Measurements from ENCODE around the gene CERS5.

CERS5 gene

DNA sequence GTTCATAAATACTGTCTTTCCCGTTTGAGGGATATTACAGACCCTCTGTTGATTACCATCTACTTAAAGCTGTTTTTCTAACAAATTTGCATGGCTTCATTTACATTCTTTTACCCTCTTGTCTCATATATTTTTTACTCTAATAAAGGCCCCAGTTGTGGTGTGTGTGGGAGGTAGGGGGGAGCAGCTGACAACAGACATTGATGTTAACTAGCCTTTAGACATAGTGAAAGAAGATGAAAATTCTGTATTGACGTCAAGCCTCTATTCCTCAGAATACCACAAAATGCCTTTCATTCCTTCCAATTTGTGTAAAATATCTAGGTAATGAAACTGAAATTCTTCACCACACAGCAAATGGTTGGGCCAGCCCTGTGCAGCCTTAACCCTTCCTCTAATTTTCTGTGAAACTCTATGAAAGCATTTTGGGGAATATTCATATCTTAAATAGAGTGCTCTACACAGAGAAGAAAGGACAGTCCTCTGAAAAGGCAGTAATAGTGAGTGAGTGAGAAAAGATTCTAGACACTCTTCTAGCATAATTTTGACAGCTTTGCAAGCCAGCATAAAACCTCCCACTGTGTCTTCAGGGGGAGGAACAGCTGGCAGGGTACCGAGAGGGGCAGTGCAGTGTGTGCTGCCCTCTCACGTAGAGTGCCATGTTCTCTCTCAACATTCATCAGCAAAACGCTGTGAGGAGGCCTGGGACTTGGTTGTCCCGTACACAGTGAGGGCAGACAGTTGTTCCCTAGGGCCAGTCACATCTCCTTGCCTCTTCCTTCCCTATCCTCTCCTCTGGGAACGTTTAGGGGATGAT is 20.1 kb upstream of the CERS5 start:
- H3K4me3 ChIP-seq (ENCODE audit: low read depth, low read length), result no peak overlapping the region
- TF ChIP-seq, protein P1, sequence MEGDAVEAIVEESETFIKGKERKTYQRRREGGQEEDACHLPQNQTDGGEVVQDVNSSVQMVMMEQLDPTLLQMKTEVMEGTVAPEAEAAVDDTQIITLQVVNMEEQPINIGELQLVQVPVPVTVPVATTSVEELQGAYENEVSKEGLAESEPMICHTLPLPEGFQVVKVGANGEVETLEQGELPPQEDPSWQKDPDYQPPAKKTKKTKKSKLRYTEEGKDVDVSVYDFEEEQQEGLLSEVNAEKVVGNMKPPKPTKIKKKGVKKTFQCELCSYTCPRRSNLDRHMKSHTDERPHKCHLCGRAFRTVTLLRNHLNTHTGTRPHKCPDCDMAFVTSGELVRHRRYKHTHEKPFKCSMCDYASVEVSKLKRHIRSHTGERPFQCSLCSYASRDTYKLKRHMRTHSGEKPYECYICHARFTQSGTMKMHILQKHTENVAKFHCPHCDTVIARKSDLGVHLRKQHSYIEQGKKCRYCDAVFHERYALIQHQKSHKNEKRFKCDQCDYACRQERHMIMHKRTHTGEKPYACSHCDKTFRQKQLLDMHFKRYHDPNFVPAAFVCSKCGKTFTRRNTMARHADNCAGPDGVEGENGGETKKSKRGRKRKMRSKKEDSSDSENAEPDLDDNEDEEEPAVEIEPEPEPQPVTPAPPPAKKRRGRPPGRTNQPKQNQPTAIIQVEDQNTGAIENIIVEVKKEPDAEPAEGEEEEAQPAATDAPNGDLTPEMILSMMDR (IDR thresholded peaks at IDR 0.05; ENCODE audit: low read depth, low read length), result no peak

DNA sequence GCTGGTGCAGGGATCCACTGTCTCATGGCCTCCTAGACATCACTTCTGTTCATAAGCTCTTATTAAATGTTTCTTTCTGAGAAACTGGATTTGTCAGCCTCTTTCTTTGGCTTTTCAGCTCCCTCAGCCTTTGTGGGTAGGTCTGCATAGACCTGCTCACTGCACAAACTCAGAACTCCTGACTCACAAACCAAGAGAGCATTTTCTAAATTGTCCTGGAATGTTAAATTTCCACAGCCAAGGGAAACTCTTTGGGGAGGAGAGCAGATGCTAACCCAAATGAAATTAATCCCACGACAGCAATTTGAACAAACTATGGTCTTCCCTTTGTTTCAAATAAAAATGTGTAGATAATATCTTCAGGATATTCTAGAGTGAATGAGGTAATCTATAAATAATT is 19.5 kb upstream of the CERS5 start:
- TF ChIP-seq, protein P1 (IDR thresholded peaks at IDR 0.05; ENCODE audit: low read depth, low read length), result no peak
- no peak overlapping the region for H3K4me3 ChIP-seq (ENCODE audit: low read depth, low read length)

DNA sequence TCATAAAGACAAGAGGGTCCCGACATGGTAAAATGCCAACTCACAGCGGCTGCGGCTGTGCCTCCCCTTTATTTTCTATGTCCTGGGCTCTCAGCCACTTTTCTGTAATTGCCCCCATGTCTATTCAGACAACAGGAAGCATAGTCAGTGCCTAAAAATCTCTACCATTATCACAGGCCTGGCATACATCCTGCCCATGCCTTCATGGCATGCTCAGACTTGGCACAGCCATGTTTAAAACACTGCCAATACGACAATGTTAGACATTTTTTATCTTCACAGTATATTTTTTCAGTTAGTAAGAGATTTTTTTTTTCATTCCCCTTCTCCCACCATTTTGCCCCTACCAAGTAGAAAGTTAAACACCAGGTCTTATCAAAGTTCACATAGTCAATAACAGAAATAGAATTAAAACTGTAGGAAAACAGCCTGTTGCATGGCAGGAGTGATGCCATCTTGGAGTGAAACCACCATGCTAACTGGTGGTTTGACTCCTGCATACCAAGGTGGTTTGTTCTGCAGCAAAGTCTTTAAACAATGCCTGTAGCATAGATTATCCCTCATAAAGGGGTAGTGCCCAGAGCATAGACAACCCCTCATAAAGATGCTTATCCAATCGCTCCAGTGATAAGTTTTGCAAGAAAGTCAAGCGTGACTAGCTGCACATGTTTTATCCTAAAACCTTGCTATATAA is 18.9 kb upstream of the CERS5 start:
- TF ChIP-seq, protein P1 (IDR thresholded peaks at IDR 0.05; ENCODE audit: low read depth, low read length), result no peak
- no peak overlapping the region for H3K4me3 ChIP-seq (ENCODE audit: low read depth, low read length)

DNA sequence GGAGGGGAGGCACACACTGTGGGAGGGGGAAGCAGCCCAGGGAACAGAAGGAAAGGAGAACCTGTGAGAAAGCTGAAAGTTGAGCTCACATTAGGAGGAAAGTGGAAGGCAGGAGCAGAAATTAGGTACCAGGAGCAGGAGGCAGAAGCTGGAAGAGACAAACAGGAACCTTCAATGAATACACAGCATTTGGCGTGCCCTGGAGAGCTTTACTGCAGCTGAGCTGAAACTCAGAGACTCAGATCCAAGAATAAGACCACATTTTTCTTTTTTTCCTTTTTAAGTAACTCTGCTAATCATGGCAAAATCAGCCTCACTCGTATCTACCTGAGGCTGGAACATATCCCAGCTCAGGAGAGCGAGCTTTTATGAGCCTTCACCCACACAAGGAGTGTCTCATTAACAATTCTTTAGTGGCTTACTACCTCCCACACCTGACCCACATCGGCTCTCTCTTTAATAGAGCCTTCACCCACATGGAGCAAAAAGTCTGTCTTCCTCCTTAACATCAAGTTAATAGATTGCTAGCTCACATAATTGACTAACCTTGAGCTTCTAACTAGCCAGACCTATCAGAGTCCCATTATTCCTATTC is 18.2 kb upstream of the CERS5 start:
- no peak overlapping the region for H3K4me3 ChIP-seq (ENCODE audit: low read depth, low read length)
- TF ChIP-seq, protein P1 (IDR thresholded peaks at IDR 0.05; ENCODE audit: low read depth, low read length), result no peak

DNA sequence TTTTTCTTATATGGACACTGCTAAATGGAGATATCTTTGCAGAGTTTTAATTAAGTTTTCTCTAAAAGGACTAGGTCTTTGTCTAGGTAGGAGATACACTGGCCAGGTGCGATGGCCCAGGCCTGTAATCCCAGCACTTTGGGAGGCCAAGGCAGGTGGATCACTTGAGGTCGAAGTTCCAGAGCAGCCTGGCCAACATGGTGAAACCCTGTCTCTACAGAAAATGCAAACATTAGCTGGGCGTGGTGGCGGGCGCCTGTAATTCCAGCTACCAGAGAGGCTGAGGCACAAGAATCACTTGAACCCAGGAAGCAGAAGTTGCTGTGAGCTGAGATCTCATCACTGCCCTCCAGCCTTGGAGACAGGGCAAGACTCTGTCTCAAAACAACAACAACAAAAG is 17.1 kb upstream of the CERS5 start:
- no peak overlapping the region for H3K4me3 ChIP-seq (ENCODE audit: low read depth, low read length)
- TF ChIP-seq, protein P1 (IDR thresholded peaks at IDR 0.05; ENCODE audit: low read depth, low read length), result no peak

DNA sequence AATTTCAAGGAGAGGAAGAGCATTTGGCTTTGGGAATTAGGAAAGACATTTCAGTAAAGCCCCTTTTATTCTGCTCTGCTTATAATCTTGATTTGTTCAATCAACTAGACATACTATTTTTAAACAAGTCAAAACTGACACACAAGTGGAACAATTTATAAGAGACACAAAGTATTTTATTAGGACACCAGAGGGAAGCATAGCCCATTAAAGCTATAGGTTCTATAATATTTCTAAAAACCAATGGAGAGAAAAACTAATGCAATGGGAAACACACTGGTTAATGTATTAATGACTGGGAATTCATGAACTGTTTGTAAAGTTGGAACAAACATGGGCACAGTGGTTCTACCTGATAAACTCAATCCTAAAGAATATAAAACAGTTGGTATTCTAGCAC is 15.3 kb upstream of the CERS5 start:
- H3K4me3 ChIP-seq (ENCODE audit: low read depth, low read length), result no peak overlapping the region
- TF ChIP-seq, protein P1 (IDR thresholded peaks at IDR 0.05; ENCODE audit: low read depth, low read length), result no peak

DNA sequence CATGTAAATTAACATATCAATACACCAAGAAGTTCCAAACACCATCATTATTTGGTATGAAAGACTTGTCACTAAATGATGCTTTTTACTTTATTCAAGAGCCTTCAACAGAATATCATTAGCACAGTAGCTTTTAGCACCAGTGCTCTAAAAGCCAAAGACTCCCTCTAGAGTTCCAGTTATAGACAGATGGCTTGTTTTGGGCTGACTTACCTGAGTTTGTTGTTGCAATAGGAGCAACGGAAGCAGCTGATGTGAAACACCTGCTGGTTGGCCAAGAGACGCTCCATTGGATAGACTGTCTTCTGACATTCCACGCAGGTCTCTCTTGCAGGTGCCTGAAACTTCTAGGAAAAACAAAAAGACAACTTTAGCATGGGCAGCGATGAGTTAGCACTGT is 14.5 kb upstream of the CERS5 start:
- no peak overlapping the region for H3K4me3 ChIP-seq (ENCODE audit: low read depth, low read length)
- TF ChIP-seq, protein P1 (IDR thresholded peaks at IDR 0.05; ENCODE audit: low read depth, low read length), result no peak
